MCF 10A (cell line): Measurements from ENCODE around the gene SLC4A8. TPM values are rescaled to one million over a fixed set of nuclear protein-coding genes. Genes with fewer than 3 reads are reported as not detected.
A peak's percentile ranks its signal among the peaks of the same experiment; 100 is the strongest.

Source experiments
- BruUV-seq: library from RNA; stranded (reverse); fragments of 400-500 nt; replicated peaks from 2 replicates; lab custom pipeline; 2021; lab: Mats Ljungman, UMichigan
- CTCF ChIA-PET: fragments of 300-600 bp; sonication (Branson Sonifier 250); formaldehyde crosslinking; extraction: SDS; loops from one replicate; lab custom pipeline; 2021; ENCODE audit warnings: antibody characterized with exemption, inconsistent platforms; lab: Yijun Ruan, JAX
- POLR2A ChIA-PET: fragments of 300-600, 350-650 bp; sonication (Branson Sonifier 250); formaldehyde crosslinking; extraction: SDS; loops from one replicate; lab custom pipeline; 2020; ENCODE audit warnings: antibody characterized with exemption, inconsistent platforms; lab: Yijun Ruan, JAX
- DNase-seq: peaks from one replicate; pipeline ENCODE4 v3.0.0-alpha.2; 2018; ENCODE audit not compliant: unreplicated experiment
- H3K27ac Mint-ChIP-seq: one replicate; pipeline ENCODE4 v1.8.0; 2022; ENCODE audit warnings: mild to moderate bottlenecking, low read depth, mixed read lengths; ENCODE audit not compliant: unreplicated experiment
- H3K27me3 Mint-ChIP-seq: one replicate; pipeline ENCODE4 v1.8.0; 2022; ENCODE audit warnings: mixed read lengths; ENCODE audit not compliant: insufficient read depth, unreplicated experiment
- H3K36me3 Mint-ChIP-seq: one replicate; pipeline ENCODE4 v1.8.0; 2022; ENCODE audit warnings: mild to moderate bottlenecking, moderate library complexity, mixed read lengths; ENCODE audit not compliant: insufficient read depth, unreplicated experiment
- H3K4me1 Mint-ChIP-seq: one replicate; pipeline ENCODE4 v1.8.0; 2022; ENCODE audit warnings: mixed read lengths; ENCODE audit not compliant: insufficient read depth, unreplicated experiment
- H3K4me3 Mint-ChIP-seq: one replicate; pipeline ENCODE4 v1.8.0; 2022; ENCODE audit warnings: mild to moderate bottlenecking, moderate library complexity, mixed read lengths; ENCODE audit not compliant: unreplicated experiment
- H3K9me3 Mint-ChIP-seq: one replicate; pipeline ENCODE4 v1.8.0; 2022; ENCODE audit warnings: mixed read lengths; ENCODE audit not compliant: unreplicated experiment
- CTCF ChIP-seq: fragments of 200-600 bp; IDR thresholded peaks from one replicate; pipeline ENCODE4 v1.8.0; 2022; ENCODE audit warnings: antibody characterized with exemption, mild to moderate bottlenecking; ENCODE audit not compliant: unreplicated experiment
- intact Hi-C: fragments of 100-400 bp; cut with micrococcal nuclease; formaldehyde crosslinking; loops from 2 replicates; pipeline ENCODE4 v1.14.1; 2022
- total RNA-seq: library from RNA; stranded (reverse); gene quantifications from 2 replicates; pipeline ENCODE4 v1.2.3, GENCODE V29; 2022

Gene SLC4A8
- total RNA-seq, 1 experiment from 2014 or later: 1.1 TPM

- Mint-ChIP-seq H3K4me3 (no peak overlapping the region), H3K4me1 (no peaks in the 10 kb centered on the region), H3K9me3 (no peaks in the 10 kb centered on the region), H3K36me3 (no peaks in the 10 kb centered on the region), H3K27me3 (no peaks in the 10 kb centered on the region), H3K27ac (no peak overlapping the region)
- BruUV-seq: no TSS peak
- peak; percentile 23 for DNase-seq
- intact Hi-C loops: no loop called here
- ChIA-PET CTCF (interaction anchor here (0.6 kb wide), 1 partner anchor 257 kb away, joined by 3 read pairs; no protein-coding TSS in a partner anchor), POLR2A (interaction anchor here (0.7 kb wide), 1 partner anchor 10 kb away, joined by 3 read pairs; no protein-coding TSS in a partner anchor)
- TF ChIP-seq CTCF: no peak
Measured at GRCh38 chr12:51471111-51471864, 46.7 kb downstream of the SLC4A8 start.

- TF ChIP-seq CTCF: no peak
- H3K36me3 Mint-ChIP-seq: no peaks in the 10 kb centered on the region
- no TSS peak for BruUV-seq
- CTCF ChIA-PET: no interaction called here
- H3K4me3 Mint-ChIP-seq: no peak overlapping the region
- H3K4me1 Mint-ChIP-seq: no peaks in the 10 kb centered on the region
- no peak overlapping the region for H3K27ac Mint-ChIP-seq
- POLR2A ChIA-PET: no interaction called here
- H3K9me3 Mint-ChIP-seq: no peaks in the 10 kb centered on the region
- no peak for DNase-seq
- no peaks in the 10 kb centered on the region for H3K27me3 Mint-ChIP-seq
- intact Hi-C loops: no loop called here
Measured at GRCh38 chr12:51472984-51473383, 48.4 kb downstream of the SLC4A8 start.

GRCh38 chr12:51473947-51474346 lies 49.3 kb downstream of the SLC4A8 start:
- POLR2A ChIA-PET: no interaction called here
- no TSS peak for BruUV-seq
- intact Hi-C loops: no loop called here

DNA sequence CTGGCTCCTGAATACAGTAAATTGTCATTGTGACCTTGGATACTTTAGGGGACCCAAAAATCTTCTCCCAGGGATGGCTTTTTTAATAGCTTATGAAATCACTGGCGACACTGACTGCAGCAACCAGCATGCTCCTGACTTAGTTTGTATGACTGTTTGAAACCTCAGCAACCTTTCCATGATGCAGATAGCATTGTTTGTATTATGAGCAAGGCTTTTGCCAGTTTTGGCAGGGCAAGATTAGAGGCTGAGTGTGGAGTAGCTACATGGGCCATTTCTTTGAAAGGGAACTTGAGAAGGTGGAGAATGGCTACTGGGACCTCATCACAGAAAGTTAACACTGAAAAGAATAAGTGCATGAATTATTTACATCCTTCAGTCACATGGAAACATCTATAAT lies 50.9 kb downstream of the SLC4A8 start:
- CTCF ChIA-PET: no interaction called here

More at GRCh38 chr12:51473947-51474346, 49.3 kb downstream of the SLC4A8 start:
- no peak for TF ChIP-seq CTCF
- CTCF ChIA-PET: no interaction called here
- Mint-ChIP-seq H3K27me3 (no peaks in the 10 kb centered on the region), H3K4me3 (no peak overlapping the region), H3K36me3 (no peaks in the 10 kb centered on the region), H3K27ac (no peak overlapping the region), H3K9me3 (no peaks in the 10 kb centered on the region), H3K4me1 (no peaks in the 10 kb centered on the region)
- DNase-seq: no peak

More for the DNA sequence above, 50.9 kb downstream of the SLC4A8 start:
- intact Hi-C loops: no loop called here
- Mint-ChIP-seq H3K4me3 (no peak overlapping the region), H3K27me3 (no peaks in the 10 kb centered on the region), H3K36me3 (no peaks in the 10 kb centered on the region), H3K4me1 (no peaks in the 10 kb centered on the region), H3K27ac (no peak overlapping the region), H3K9me3 (no peaks in the 10 kb centered on the region)
- BruUV-seq: no TSS peak
- POLR2A ChIA-PET: interaction anchor here (1.4 kb wide), 1 partner anchor 9 kb away, joined by 3 read pairs; no protein-coding TSS in a partner anchor
- no peak for TF ChIP-seq CTCF
- no peak for DNase-seq
